ENCODE data around the gene ETV7. TPM values are rescaled to one million over a fixed set of nuclear protein-coding genes. Genes with fewer than 3 reads are reported as not detected.
A peak's percentile ranks its signal among the peaks of the same experiment; 100 is the strongest.

Gene ETV7
- total RNA-seq, 1 donor from 2014 or later: not detected

GRCh38 chr6:36376183-36376582, 11.3 kb downstream of the ETV7 start:
- H3K36me3 Mint-ChIP-seq (ENCODE audit: unreplicated experiment): no peaks in the 10 kb centered on the region
- no peak for TF ChIP-seq CTCF (IDR thresholded peaks at IDR 0.05; ENCODE audit: partially characterized antibody, unreplicated experiment)
- H3K27me3 Mint-ChIP-seq (ENCODE audit: unreplicated experiment): peaks cover 2% of the 10 kb centered on the region
- no peak overlapping the region for H3K27ac Mint-ChIP-seq (ENCODE audit: unreplicated experiment)
- H3K9me3 Mint-ChIP-seq (ENCODE audit: unreplicated experiment): peaks cover 1% of the 10 kb centered on the region
- H3K4me3 Mint-ChIP-seq (ENCODE audit: unreplicated experiment): no peak overlapping the region
- DNase-seq: no peak
- H3K4me1 Mint-ChIP-seq (ENCODE audit: low read depth, unreplicated experiment): peaks cover 2% of the 10 kb centered on the region

GRCh38 chr6:36375644-36376155, 11.8 kb downstream of the ETV7 start:
- Mint-ChIP-seq H3K9me3 (ENCODE audit: unreplicated experiment) (peaks cover 1% of the 10 kb centered on the region), H3K27ac (ENCODE audit: unreplicated experiment) (no peak overlapping the region), H3K36me3 (ENCODE audit: unreplicated experiment) (no peaks in the 10 kb centered on the region), H3K4me1 (ENCODE audit: low read depth, unreplicated experiment) (peaks cover 2% of the 10 kb centered on the region), H3K27me3 (ENCODE audit: unreplicated experiment) (peaks cover 2% of the 10 kb centered on the region), H3K4me3 (ENCODE audit: unreplicated experiment) (no peak overlapping the region)
- no peak for TF ChIP-seq CTCF (IDR thresholded peaks at IDR 0.05; ENCODE audit: partially characterized antibody, unreplicated experiment)
- no peak for DNase-seq

- H3K27me3 Mint-ChIP-seq (ENCODE audit: unreplicated experiment): peaks cover 2% of the 10 kb centered on the region
- peaks cover 2% of the 10 kb centered on the region for H3K4me1 Mint-ChIP-seq (ENCODE audit: low read depth, unreplicated experiment)
- no peaks in the 10 kb centered on the region for H3K36me3 Mint-ChIP-seq (ENCODE audit: unreplicated experiment)
- H3K9me3 Mint-ChIP-seq (ENCODE audit: unreplicated experiment): peaks cover 1% of the 10 kb centered on the region
- no peak for TF ChIP-seq CTCF (IDR thresholded peaks at IDR 0.05; ENCODE audit: partially characterized antibody, unreplicated experiment)
- no peak overlapping the region for H3K4me3 Mint-ChIP-seq (ENCODE audit: unreplicated experiment)
- H3K27ac Mint-ChIP-seq (ENCODE audit: unreplicated experiment): no peak overlapping the region
- DNase-seq: no peak
Observed at GRCh38 chr6:36374972-36375371, 12.5 kb downstream of the ETV7 start.

- no peak for TF ChIP-seq CTCF (IDR thresholded peaks at IDR 0.05; ENCODE audit: partially characterized antibody, unreplicated experiment)
- H3K9me3 Mint-ChIP-seq (ENCODE audit: unreplicated experiment): no peaks in the 10 kb centered on the region
- peaks cover 2% of the 10 kb centered on the region for H3K27me3 Mint-ChIP-seq (ENCODE audit: unreplicated experiment)
- no peak overlapping the region for H3K27ac Mint-ChIP-seq (ENCODE audit: unreplicated experiment)
- no peak overlapping the region for H3K4me3 Mint-ChIP-seq (ENCODE audit: unreplicated experiment)
- H3K36me3 Mint-ChIP-seq (ENCODE audit: unreplicated experiment): no peaks in the 10 kb centered on the region
- peaks cover 2% of the 10 kb centered on the region for H3K4me1 Mint-ChIP-seq (ENCODE audit: low read depth, unreplicated experiment)
- DNase-seq: no peak
Observed at GRCh38 chr6:36374194-36374593, 13.3 kb downstream of the ETV7 start.

GRCh38 chr6:36373368-36374019, 14.0 kb downstream of the ETV7 start:
- TF ChIP-seq CTCF (IDR thresholded peaks at IDR 0.05; ENCODE audit: partially characterized antibody, unreplicated experiment): no peak
- Mint-ChIP-seq H3K27me3 (ENCODE audit: unreplicated experiment) (peaks cover 2% of the 10 kb centered on the region), H3K4me3 (ENCODE audit: unreplicated experiment) (no peak overlapping the region), H3K36me3 (ENCODE audit: unreplicated experiment) (no peaks in the 10 kb centered on the region), H3K9me3 (ENCODE audit: unreplicated experiment) (no peaks in the 10 kb centered on the region), H3K27ac (ENCODE audit: unreplicated experiment) (no peak overlapping the region), H3K4me1 (ENCODE audit: low read depth, unreplicated experiment) (no peaks in the 10 kb centered on the region)
- DNase-seq: peak; percentile 34

Data from glutamatergic neuron (in vitro differentiated cells).